ENCODE measurements around the gene PCNX4. TPM values are rescaled to one million over a fixed set of nuclear protein-coding genes. Genes with fewer than 3 reads are reported as not detected.

Gene PCNX4
- total RNA-seq, 1 experiment from 2014 or later, result 48.4 TPM

DNA sequence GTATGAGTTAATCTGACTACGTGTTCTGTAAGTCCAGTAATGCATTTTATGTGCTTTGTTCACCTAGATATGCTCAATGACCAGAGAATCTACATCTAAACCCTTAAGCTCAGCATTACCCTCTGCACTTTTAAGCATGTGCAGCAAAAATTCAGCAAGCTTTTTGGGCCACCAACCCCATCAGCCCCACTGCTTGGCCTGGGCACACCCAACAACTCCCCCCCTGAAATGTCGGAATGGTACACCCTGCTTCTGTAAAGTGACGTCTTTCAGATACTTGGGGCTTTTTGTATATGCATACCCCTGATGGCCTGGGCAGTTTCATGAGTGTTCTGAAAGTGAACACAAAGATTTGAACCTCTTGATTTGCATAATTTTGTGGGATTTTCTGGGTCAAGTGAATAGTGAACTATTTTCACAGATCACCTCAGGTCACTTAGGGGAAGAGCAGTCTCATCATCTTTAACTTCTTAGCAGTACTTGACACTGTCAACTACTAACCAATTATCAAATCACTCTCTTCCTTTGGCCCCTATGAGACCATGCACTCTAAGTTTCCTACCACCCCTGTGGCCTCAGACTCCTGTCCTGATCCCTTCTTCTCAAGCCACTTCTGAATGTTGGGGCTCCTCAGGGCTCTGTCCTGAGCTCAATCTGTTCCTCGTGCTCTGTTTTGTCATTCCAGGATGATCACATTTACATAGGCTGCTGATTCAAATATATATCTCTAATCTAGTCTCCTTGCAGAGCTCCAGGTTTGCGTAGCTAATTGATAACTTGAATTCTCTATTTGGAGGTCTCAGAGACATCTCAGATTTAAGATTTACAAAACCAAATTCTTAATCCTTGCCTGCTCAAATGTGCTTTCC, 121.0 kb downstream of the PCNX4 start:
- Histone ChIP-seq H4K20me1 (ENCODE audit: insufficient read depth) (no peaks in the 10 kb centered on the region), H3K9me2 (ENCODE audit: insufficient read depth) (no peaks in the 10 kb centered on the region), H3K27me3 (ENCODE audit: insufficient read depth, low read length) (no peaks in the 10 kb centered on the region), H3K27ac (ENCODE audit: low read depth, low read length) (no peak overlapping the region), H3K4me2 (ENCODE audit: low read length) (no peak overlapping the region), H3K9ac (ENCODE audit: low read length) (no peak overlapping the region), H3K4me1 (ENCODE audit: control insufficient read depth in 1 of 2, insufficient read depth in 2 of 2, low read length in 2 of 2) (no peaks in the 10 kb centered on the region), H2AFZ (ENCODE audit: low read depth, low read length, poor library complexity, severe bottlenecking) (no peak overlapping the region), H3K4me3 (replicated peaks in 1 of 2; ENCODE audit: low read depth in 1 of 2, low read length in 2 of 2) (no peak overlapping the region), H3K9me3 (ENCODE audit: control insufficient read depth in 1 of 2, insufficient read depth in 1 of 2, low read depth in 1 of 2, low read length in 2 of 2) (no peaks in the 10 kb centered on the region), H3K79me2 (ENCODE audit: insufficient read depth, low read length) (no peaks in the 10 kb centered on the region), H3K36me3 (ENCODE audit: control insufficient read depth in 1 of 2, insufficient read depth in 2 of 2, low read length in 2 of 2) (no peaks in the 10 kb centered on the region)
- BruUV-seq (replicated peaks), result no TSS peak
- ATAC-seq (no peak), DNase-seq (ENCODE audit: low read depth, low spot score) (no peak)
- intact Hi-C loops (cut with micrococcal nuclease), result no loop called here
- POLR2A ChIA-PET, result interaction anchor here (0.6 kb wide), 1 partner anchor 35 kb away, joined by 3 read pairs; no protein-coding TSS in a partner anchor
- no peak for TF ChIP-seq ATF3 (IDR thresholded peaks at IDR 0.05)
- no peak for TF ChIP-seq RAD21 (IDR thresholded peaks at IDR 0.05; ENCODE audit: low read depth)
- no peak for TF ChIP-seq ELF1 (IDR thresholded peaks at IDR 0.05; ENCODE audit: borderline replicate concordance, low read depth)
- no peak for TF ChIP-seq FOSL1 (IDR thresholded peaks at IDR 0.05; ENCODE audit: low read depth)
- TF ChIP-seq JUND (IDR thresholded peaks at IDR 0.05), result no peak
- no peak for TF ChIP-seq POLR2AphosphoS5 (IDR thresholded peaks at IDR 0.05; ENCODE audit: low read depth, low read length)
- no peak for TF ChIP-seq CBX3 (IDR thresholded peaks at IDR 0.05; ENCODE audit: low read depth)
- no peak for TF ChIP-seq SP1 (IDR thresholded peaks at IDR 0.05; ENCODE audit: low read depth)
- TF ChIP-seq ZNF274 (IDR thresholded peaks at IDR 0.05; ENCODE audit: low read depth, low read length), result no peak
- TF ChIP-seq MAX (IDR thresholded peaks at IDR 0.05), result no peak
- TF ChIP-seq ZBTB33 (IDR thresholded peaks at IDR 0.05; ENCODE audit: extremely low read depth, insufficient replicate concordance, low read length), result no peak
- TF ChIP-seq EZH2 (IDR thresholded peaks at IDR 0.05), result no peak
- TF ChIP-seq REST (IDR thresholded peaks at IDR 0.05; ENCODE audit: low read depth), result no peak
- TF ChIP-seq YY1 (IDR thresholded peaks at IDR 0.05; ENCODE audit: extremely low read depth, insufficient replicate concordance, low read depth, low read length), result no peak
- TF ChIP-seq, protein P1, sequence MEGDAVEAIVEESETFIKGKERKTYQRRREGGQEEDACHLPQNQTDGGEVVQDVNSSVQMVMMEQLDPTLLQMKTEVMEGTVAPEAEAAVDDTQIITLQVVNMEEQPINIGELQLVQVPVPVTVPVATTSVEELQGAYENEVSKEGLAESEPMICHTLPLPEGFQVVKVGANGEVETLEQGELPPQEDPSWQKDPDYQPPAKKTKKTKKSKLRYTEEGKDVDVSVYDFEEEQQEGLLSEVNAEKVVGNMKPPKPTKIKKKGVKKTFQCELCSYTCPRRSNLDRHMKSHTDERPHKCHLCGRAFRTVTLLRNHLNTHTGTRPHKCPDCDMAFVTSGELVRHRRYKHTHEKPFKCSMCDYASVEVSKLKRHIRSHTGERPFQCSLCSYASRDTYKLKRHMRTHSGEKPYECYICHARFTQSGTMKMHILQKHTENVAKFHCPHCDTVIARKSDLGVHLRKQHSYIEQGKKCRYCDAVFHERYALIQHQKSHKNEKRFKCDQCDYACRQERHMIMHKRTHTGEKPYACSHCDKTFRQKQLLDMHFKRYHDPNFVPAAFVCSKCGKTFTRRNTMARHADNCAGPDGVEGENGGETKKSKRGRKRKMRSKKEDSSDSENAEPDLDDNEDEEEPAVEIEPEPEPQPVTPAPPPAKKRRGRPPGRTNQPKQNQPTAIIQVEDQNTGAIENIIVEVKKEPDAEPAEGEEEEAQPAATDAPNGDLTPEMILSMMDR (IDR thresholded peaks at IDR 0.05 in 2 of 3, conservative IDR thresholded peaks at IDR 0.05 in 1 of 3; ENCODE audit: borderline replicate concordance in 1 of 3, insufficient read depth in 1 of 3, low read depth in 2 of 3, low read length in 2 of 3), result no peak
- TF ChIP-seq CEBPB (IDR thresholded peaks at IDR 0.05; ENCODE audit: low read depth), result no peak
- no peak for TF ChIP-seq ZFX (IDR thresholded peaks at IDR 0.05)
- CTCF ChIA-PET, result no interaction called here
- RAD21 ChIA-PET (ENCODE audit: low non-redundant PET in 1 of 2, low total read pairs in 2 of 2, uncharacterized antibody in 2 of 2, unreplicated experiment in 2 of 2), result no interaction called here

All from HCT116 (cell line).